SK-N-SH treated with all-trans-retinoic acid at 6 μM for 48 hours (cell line): ENCODE results near the gene APOH.
"Not testable (repeated sequence)": the region's sequence is repeated elsewhere in the genome, so short reads cannot be mapped to it uniquely, and the experiment has no call there.

Source experiments
- ATAC-seq: fragments of 200-7000 bp; cut with Tn5 transposase; 3 replicates; pipeline ENCODE4 v1.9.1; 2020; ENCODE audit warnings: mild to moderate bottlenecking, moderate library complexity
- BACH2 ChIP-seq: fragments of 250-450 bp; sonication (Bioruptor Pico); IDR thresholded peaks from 2 replicates; pipeline ENCODE4 v1.9.0; 2021; ENCODE audit warnings: mild to moderate bottlenecking, borderline replicate concordance
- CSDC2 ChIP-seq: fragments of 250-450 bp; sonication (Bioruptor Pico); IDR thresholded peaks from 2 replicates; pipeline ENCODE4 v1.5.0; 2020; ENCODE audit warnings: mild to moderate bottlenecking, moderate library complexity
- ESRRG ChIP-seq: fragments of 250-450 bp; sonication (Bioruptor Pico); IDR thresholded peaks from 2 replicates; pipeline ENCODE4 v1.6.1; 2021; ENCODE audit warnings: mild to moderate bottlenecking
- OSR1 ChIP-seq: fragments of 250-450 bp; sonication (Bioruptor Pico); IDR thresholded peaks from 2 replicates; pipeline ENCODE4 v1.8.0; 2022; ENCODE audit warnings: moderate library complexity, mild to moderate bottlenecking, inconsistent platforms
- PPARA ChIP-seq: fragments of 250-450 bp; sonication (Bioruptor Pico); IDR thresholded peaks from 2 replicates; pipeline ENCODE4 v1.5.0; 2020; ENCODE audit warnings: mild to moderate bottlenecking, borderline replicate concordance
- SNAI2 ChIP-seq: fragments of 250-450 bp; sonication (Bioruptor Pico); IDR thresholded peaks from 2 replicates; pipeline ENCODE4 v1.5.0; 2020; ENCODE audit warnings: mild to moderate bottlenecking, moderate library complexity
- TOX ChIP-seq: fragments of 250-450 bp; sonication (Bioruptor Pico); IDR thresholded peaks from 2 replicates; pipeline ENCODE4 v1.8.0; 2021; ENCODE audit warnings: mild to moderate bottlenecking, moderate library complexity, borderline replicate concordance
- ZC3H10 ChIP-seq: fragments of 250-450 bp; sonication (Bioruptor Pico); IDR thresholded peaks from 2 replicates; pipeline ENCODE4 v1.5.1; 2021; ENCODE audit warnings: mild to moderate bottlenecking, moderate library complexity
- ZFP3 ChIP-seq: fragments of 250-450 bp; sonication (Bioruptor Pico); IDR thresholded peaks from 2 replicates; pipeline ENCODE4 v1.5.0; 2020; ENCODE audit warnings: mild to moderate bottlenecking, moderate library complexity
- ZFP30 ChIP-seq: fragments of 450-650 bp; formaldehyde crosslinking; IDR thresholded peaks from 2 replicates; pipeline ENCODE4 v1.5.0; 2022; ENCODE audit warnings: mild to moderate bottlenecking, moderate library complexity
- ZNF70 ChIP-seq: fragments of 450-650 bp; formaldehyde crosslinking; IDR thresholded peaks from 2 replicates; pipeline ENCODE4 v1.5.0; 2020; ENCODE audit warnings: mild to moderate bottlenecking, moderate library complexity
- ZNF8 ChIP-seq: fragments of 450-650 bp; formaldehyde crosslinking; IDR thresholded peaks from 2 replicates; pipeline ENCODE4 v1.5.0; 2020; ENCODE audit warnings: mild to moderate bottlenecking, moderate library complexity
- TF ChIP-seq, protein P1 (sequence below): fragments of 250-450 bp; sonication (Bioruptor Pico); IDR thresholded peaks from 2 replicates; pipeline ENCODE4 v1.5.1; 2020; ENCODE audit warnings: low read depth, mild to moderate bottlenecking, moderate library complexity
- TF ChIP-seq, protein P2 (sequence below): fragments of 250-450 bp; sonication (Bioruptor Pico); IDR thresholded peaks from 2 replicates; pipeline ENCODE4 v1.5.1; 2021; ENCODE audit warnings: mild to moderate bottlenecking, moderate library complexity
- TF ChIP-seq, protein P3 (sequence below): fragments of 250-450 bp; sonication (Bioruptor Pico); IDR thresholded peaks from 2 replicates; pipeline ENCODE4 v1.8.0; 2021; ENCODE audit warnings: low read depth, mild to moderate bottlenecking, moderate library complexity, borderline replicate concordance
- TF ChIP-seq, protein P4 (sequence below): fragments of 250-450 bp; sonication (Bioruptor Pico); IDR thresholded peaks from 2 replicates; pipeline ENCODE4 v1.5.0; 2020; ENCODE audit warnings: mild to moderate bottlenecking, moderate library complexity
- TF ChIP-seq, protein P5 (sequence below): fragments of 250-450 bp; sonication (Bioruptor Pico); IDR thresholded peaks from 2 replicates; pipeline ENCODE4 v1.8.0; 2020; ENCODE audit warnings: mild to moderate bottlenecking, moderate library complexity, borderline replicate concordance

Gene APOH

DNA sequence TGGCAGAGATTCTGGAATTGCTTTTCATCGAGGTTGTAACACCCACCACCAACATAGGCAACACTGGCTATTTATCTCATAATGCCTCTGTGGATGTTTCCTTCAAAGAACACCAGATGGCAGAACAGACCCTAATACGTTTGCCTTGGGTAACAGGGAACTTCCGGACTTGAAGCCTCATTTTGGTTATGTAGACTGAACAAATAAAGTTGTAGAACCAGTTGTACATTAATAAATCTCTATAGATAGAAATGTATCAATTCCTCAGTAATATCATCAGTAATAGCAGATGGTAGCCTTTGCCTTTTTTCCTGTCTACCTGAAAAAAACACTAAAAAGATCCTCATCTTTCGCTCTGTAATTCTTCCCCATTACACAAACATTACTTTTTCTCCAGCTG is 25.9 kb upstream of the APOH start:
- TF ChIP-seq OSR1 (no peak), ZFP3 (CRISPR knock-in tag) (no peak)
- TF ChIP-seq, protein P1, sequence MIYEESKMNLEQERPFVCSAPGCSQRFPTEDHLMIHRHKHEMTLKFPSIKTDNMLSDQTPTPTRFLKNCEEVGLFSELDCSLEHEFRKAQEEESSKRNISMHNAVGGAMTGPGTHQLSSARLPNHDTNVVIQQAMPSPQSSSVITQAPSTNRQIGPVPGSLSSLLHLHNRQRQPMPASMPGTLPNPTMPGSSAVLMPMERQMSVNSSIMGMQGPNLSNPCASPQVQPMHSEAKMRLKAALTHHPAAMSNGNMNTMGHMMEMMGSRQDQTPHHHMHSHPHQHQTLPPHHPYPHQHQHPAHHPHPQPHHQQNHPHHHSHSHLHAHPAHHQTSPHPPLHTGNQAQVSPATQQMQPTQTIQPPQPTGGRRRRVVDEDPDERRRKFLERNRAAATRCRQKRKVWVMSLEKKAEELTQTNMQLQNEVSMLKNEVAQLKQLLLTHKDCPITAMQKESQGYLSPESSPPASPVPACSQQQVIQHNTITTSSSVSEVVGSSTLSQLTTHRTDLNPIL (CRISPR knock-in tag): no peak
- TF ChIP-seq, protein P2, sequence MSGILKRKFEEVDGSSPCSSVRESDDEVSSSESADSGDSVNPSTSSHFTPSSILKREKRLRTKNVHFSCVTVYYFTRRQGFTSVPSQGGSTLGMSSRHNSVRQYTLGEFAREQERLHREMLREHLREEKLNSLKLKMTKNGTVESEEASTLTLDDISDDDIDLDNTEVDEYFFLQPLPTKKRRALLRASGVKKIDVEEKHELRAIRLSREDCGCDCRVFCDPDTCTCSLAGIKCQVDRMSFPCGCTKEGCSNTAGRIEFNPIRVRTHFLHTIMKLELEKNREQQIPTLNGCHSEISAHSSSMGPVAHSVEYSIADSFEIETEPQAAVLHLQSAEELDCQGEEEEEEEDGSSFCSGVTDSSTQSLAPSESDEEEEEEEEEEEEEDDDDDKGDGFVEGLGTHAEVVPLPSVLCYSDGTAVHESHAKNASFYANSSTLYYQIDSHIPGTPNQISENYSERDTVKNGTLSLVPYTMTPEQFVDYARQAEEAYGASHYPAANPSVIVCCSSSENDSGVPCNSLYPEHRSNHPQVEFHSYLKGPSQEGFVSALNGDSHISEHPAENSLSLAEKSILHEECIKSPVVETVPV (CRISPR knock-in tag): no peak
- ATAC-seq: peak; percentile 98

DNA sequence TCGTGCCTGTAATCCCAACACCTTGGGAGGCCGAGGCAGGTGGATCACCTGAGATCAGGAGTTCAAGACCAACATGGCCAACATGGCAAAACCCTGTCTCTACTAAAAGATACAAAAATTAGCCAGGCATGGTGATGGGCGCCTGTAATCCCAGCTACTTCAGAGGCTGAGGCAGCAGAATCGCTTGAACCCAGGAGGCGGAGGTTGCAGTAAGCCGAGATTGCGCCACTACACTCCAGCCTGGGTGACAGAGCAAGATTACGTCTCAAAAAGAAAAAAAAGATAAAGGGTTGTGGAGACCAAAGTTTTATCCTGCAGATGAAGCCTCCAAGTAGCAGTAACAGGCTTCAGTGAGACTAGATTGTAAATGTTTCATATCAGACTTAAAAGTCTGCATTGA is 24.2 kb upstream of the APOH start:
- ATAC-seq: not testable (repeated sequence)

DNA sequence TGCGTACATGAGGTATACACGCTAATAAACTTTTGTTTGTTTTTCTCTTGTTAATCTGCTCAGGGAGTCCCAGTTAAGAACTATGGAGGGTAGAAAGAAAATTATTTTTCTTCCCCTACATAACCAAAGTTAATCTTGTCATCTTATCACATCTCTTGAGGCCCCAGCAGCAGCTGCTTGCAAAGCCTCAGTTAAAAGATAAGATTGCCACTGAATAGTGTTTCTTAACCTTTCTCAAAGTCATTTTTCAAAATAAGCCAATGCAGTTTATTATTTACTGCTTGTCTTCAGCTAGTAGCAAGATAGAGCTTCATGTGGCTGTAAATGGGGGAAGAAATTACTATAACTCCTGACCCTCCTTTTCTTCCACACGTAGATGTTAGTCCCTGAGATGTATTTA is 21.5 kb upstream of the APOH start:
- no peak for TF ChIP-seq PPARA (CRISPR knock-in tag)
- TF ChIP-seq CSDC2 (CRISPR knock-in tag): no peak
- no peak for TF ChIP-seq ZFP30
- TF ChIP-seq SNAI2 (CRISPR knock-in tag): no peak
- TF ChIP-seq ZNF70 (CRISPR knock-in tag): no peak
- no peak for TF ChIP-seq ZC3H10 (CRISPR knock-in tag)
- TF ChIP-seq, protein P3, sequence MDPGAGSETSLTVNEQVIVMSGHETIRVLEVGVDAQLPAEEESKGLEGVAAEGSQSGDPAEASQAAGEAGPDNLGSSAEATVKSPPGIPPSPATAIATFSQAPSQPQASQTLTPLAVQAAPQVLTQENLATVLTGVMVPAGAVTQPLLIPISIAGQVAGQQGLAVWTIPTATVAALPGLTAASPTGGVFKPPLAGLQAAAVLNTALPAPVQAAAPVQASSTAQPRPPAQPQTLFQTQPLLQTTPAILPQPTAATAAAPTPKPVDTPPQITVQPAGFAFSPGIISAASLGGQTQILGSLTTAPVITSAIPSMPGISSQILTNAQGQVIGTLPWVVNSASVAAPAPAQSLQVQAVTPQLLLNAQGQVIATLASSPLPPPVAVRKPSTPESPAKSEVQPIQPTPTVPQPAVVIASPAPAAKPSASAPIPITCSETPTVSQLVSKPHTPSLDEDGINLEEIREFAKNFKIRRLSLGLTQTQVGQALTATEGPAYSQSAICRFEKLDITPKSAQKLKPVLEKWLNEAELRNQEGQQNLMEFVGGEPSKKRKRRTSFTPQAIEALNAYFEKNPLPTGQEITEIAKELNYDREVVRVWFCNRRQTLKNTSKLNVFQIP (CRISPR knock-in tag): no peak
- TF ChIP-seq, protein P4, sequence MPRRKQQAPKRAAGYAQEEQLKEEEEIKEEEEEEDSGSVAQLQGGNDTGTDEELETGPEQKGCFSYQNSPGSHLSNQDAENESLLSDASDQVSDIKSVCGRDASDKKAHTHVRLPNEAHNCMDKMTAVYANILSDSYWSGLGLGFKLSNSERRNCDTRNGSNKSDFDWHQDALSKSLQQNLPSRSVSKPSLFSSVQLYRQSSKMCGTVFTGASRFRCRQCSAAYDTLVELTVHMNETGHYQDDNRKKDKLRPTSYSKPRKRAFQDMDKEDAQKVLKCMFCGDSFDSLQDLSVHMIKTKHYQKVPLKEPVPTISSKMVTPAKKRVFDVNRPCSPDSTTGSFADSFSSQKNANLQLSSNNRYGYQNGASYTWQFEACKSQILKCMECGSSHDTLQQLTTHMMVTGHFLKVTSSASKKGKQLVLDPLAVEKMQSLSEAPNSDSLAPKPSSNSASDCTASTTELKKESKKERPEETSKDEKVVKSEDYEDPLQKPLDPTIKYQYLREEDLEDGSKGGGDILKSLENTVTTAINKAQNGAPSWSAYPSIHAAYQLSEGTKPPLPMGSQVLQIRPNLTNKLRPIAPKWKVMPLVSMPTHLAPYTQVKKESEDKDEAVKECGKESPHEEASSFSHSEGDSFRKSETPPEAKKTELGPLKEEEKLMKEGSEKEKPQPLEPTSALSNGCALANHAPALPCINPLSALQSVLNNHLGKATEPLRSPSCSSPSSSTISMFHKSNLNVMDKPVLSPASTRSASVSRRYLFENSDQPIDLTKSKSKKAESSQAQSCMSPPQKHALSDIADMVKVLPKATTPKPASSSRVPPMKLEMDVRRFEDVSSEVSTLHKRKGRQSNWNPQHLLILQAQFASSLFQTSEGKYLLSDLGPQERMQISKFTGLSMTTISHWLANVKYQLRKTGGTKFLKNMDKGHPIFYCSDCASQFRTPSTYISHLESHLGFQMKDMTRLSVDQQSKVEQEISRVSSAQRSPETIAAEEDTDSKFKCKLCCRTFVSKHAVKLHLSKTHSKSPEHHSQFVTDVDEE (CRISPR knock-in tag): no peak
- TF ChIP-seq ZNF8 (CRISPR knock-in tag): no peak
- TF ChIP-seq, protein P5, sequence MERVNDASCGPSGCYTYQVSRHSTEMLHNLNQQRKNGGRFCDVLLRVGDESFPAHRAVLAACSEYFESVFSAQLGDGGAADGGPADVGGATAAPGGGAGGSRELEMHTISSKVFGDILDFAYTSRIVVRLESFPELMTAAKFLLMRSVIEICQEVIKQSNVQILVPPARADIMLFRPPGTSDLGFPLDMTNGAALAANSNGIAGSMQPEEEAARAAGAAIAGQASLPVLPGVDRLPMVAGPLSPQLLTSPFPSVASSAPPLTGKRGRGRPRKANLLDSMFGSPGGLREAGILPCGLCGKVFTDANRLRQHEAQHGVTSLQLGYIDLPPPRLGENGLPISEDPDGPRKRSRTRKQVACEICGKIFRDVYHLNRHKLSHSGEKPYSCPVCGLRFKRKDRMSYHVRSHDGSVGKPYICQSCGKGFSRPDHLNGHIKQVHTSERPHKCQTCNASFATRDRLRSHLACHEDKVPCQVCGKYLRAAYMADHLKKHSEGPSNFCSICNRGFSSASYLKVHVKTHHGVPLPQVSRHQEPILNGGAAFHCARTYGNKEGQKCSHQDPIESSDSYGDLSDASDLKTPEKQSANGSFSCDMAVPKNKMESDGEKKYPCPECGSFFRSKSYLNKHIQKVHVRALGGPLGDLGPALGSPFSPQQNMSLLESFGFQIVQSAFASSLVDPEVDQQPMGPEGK (CRISPR knock-in tag): no peak
- TF ChIP-seq, protein P2 (CRISPR knock-in tag): no peak
- no peak for TF ChIP-seq ZFP3 (CRISPR knock-in tag)
- no peak for TF ChIP-seq ESRRG (CRISPR knock-in tag)
- no peak for TF ChIP-seq OSR1
- TF ChIP-seq, protein P1 (CRISPR knock-in tag): no peak
- TF ChIP-seq, all 23 proteins: peak for 0
- no peak for ATAC-seq

DNA sequence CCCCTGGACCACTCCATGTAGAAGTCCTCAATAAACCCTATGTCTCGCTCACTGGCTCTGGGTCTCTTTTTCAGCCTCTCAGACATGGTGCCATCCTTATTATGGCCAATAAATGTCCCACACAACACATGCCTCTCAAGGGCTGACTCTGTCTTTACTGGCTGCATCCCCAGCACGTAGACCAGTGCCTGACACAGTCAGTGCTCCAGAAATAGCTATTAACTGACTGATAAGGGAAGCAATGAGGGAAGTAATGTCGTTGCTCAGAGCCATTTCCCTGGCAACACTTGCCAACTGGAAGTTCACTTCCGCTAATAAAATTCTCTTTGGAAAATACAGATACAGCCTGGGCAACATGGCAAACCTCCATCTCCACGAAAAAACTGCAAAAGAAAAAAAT is 19.1 kb upstream of the APOH start:
- TF ChIP-seq ZNF8 (CRISPR knock-in tag) (no peak), BACH2 (CRISPR knock-in tag) (no peak), TOX (CRISPR knock-in tag) (no peak), ZNF70 (CRISPR knock-in tag) (no peak), ZFP3 (CRISPR knock-in tag) (no peak), SNAI2 (CRISPR knock-in tag) (no peak), OSR1 (no peak), ZC3H10 (CRISPR knock-in tag) (no peak)
- TF ChIP-seq, protein P5 (CRISPR knock-in tag): no peak
- ATAC-seq: no peak
